Progenitor cell of endocrine pancreas (in vitro differentiated cells): Measurements from ENCODE around the gene KIAA0232. TPM values are rescaled to one million over a fixed set of nuclear protein-coding genes. Genes with fewer than 3 reads are reported as not detected.

ENCODE experiments used
- DNase-seq: peaks from one replicate; pipeline ENCODE4 v3.0.0; 2021; ENCODE audit warnings: low spot score; ENCODE audit not compliant: unreplicated experiment
- H3K27ac Mint-ChIP-seq: 2 replicates; pipeline ENCODE4 v1.8.0; 2021; ENCODE audit warnings: mild to moderate bottlenecking, moderate library complexity, mixed read lengths
- H3K27me3 Mint-ChIP-seq: 2 replicates; pipeline ENCODE4 v1.8.0; 2021; ENCODE audit warnings: mixed read lengths
- H3K36me3 Mint-ChIP-seq: 2 replicates; pipeline ENCODE4 v1.8.0; 2022; ENCODE audit warnings: mixed read lengths; ENCODE audit not compliant: insufficient read depth
- H3K4me1 Mint-ChIP-seq: 2 replicates; pipeline ENCODE4 v1.8.0; 2021; ENCODE audit warnings: low read depth, mixed read lengths
- H3K4me3 Mint-ChIP-seq: 2 replicates; pipeline ENCODE4 v1.8.0; 2021; ENCODE audit warnings: low read depth, mild to moderate bottlenecking, moderate library complexity, mixed read lengths
- H3K9me3 Mint-ChIP-seq: 2 replicates; pipeline ENCODE4 v1.8.0; 2021; ENCODE audit warnings: low read depth, mixed read lengths
- total RNA-seq: library from RNA; stranded (reverse); gene quantifications from 2 replicates; pipeline ENCODE4 v1.2.1, GENCODE V29; 2021
- TF ChIP-seq, protein P1 (sequence below): fragments of 200-600 bp; sonication (generic); IDR thresholded peaks from one replicate; pipeline ENCODE4 v1.5.0; 2021; ENCODE audit warnings: antibody characterized with exemption, mild to moderate bottlenecking; ENCODE audit not compliant: unreplicated experiment

The KIAA0232 gene
- total RNA-seq, 1 donor from 2014 or later: 52.8 TPM

DNA sequence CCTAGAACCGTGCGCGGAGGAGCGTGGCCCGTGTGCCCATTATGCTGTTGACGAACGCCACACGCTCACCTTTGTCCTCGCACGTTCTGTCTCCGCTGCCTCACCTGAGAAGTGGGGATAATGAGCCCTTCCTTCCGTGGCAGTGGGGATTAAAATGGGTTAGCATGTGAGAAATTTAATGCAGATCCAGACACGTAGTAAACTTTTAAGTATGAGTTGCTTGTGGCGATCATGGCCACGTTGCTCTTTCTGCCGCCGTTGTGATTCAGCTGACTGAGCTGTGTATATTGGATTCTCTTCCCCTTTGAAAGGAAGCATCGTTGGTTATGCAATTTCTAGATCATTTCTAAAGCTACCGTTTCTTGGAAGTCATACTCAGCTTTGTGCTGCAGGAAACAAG, 143.6 kb downstream of the KIAA0232 start:
- TF ChIP-seq, protein P1, sequence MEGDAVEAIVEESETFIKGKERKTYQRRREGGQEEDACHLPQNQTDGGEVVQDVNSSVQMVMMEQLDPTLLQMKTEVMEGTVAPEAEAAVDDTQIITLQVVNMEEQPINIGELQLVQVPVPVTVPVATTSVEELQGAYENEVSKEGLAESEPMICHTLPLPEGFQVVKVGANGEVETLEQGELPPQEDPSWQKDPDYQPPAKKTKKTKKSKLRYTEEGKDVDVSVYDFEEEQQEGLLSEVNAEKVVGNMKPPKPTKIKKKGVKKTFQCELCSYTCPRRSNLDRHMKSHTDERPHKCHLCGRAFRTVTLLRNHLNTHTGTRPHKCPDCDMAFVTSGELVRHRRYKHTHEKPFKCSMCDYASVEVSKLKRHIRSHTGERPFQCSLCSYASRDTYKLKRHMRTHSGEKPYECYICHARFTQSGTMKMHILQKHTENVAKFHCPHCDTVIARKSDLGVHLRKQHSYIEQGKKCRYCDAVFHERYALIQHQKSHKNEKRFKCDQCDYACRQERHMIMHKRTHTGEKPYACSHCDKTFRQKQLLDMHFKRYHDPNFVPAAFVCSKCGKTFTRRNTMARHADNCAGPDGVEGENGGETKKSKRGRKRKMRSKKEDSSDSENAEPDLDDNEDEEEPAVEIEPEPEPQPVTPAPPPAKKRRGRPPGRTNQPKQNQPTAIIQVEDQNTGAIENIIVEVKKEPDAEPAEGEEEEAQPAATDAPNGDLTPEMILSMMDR: no peak
- Mint-ChIP-seq H3K9me3 (no peaks in the 10 kb centered on the region), H3K4me3 (no peak overlapping the region), H3K27ac (no peak overlapping the region), H3K27me3 (no peaks in the 10 kb centered on the region), H3K4me1 (peaks cover 29% of the 10 kb centered on the region), H3K36me3 (peaks cover 14% of the 10 kb centered on the region)
- no peak for DNase-seq

DNA sequence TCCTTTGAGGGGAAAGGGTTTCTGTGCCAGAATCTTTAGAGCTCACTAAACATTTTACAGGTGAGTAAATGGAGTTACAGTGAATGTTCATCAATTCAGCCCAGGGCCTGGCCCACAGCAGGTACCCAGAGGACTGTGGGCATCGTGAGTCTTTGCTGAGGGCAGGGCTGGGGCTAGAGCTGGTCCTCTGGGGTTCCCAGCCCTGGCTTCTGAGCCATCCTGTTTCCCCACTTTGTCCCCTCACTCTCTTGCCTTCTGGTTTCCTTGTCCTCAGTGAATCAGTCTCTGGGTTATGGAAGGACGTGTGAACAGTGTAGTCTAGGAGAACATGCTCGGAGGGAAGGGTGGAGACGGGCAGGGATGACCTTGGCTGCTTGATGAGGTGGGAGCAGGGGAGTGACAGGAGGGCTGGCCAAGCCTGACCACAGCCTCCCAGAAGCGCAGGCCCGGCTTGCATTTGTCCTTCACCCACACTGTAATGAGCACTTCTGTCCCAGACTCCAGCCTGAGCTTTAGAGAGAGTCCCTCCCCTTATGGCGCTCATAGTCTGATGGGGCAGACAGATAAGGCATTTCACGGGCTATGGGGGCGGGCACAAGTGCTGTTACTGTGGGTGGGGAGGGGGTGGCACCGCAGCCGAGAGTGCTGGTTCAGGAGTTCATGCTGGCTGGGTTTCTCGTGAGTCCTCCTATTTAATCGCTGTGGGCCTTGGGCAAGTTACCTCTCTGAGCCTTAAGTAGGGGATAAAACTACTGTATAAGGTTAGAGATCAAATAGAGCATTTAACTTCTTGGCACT, 144.4 kb downstream of the KIAA0232 start:
- DNase-seq: no peak
- Mint-ChIP-seq H3K4me1 (peaks cover 31% of the 10 kb centered on the region), H3K36me3 (peaks cover 16% of the 10 kb centered on the region), H3K27ac (no peak overlapping the region), H3K9me3 (no peaks in the 10 kb centered on the region), H3K27me3 (no peaks in the 10 kb centered on the region), H3K4me3 (no peak overlapping the region)
- TF ChIP-seq, protein P1: no peak

DNA sequence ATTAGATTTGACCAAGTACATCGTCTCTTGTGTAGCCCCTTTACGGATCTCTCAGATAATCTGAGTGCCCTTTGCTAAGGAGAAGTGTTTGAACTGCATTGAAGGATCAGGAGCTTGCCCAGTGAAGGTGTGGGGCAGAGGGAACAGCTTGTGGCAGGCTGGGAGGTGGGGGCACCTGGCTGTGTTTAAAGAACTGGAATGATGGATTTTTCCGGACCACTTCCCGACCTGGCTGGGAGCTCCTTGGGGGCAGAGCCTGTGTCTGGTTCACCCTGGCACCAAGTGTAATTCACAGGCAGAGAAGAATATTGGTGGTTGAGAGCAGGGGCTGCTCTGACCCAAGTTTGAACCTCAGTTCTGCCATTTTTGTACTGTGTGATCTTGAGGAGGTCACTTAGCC, 145.6 kb downstream of the KIAA0232 start:
- Mint-ChIP-seq H3K4me1 (peaks cover 22% of the 10 kb centered on the region), H3K27ac (no peak overlapping the region)

DNA sequence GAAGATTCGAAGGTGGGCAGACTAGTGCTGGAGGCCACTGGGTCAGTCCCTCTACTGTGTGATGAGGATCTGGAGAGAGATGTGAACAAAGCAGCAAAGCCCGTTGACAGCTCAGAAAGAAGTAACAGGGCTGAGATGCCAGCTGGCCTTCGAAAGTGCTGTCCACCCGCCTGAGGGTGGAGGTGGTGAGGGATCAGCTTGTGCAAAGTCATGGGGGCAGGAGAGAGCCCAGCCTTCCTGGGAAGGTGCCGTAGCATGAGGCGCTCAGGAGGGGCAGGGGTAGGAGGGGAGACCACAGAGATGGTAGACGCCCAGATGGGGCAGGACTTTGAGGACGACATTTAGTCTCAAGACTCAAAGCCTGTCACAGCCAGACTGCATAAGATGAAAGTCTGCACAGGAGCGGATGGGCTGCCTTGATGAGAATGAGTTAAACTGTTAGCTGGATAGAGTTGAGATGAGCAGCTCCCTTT, 146.8 kb downstream of the KIAA0232 start:
- H3K4me3 Mint-ChIP-seq: no peak overlapping the region
- no peaks in the 10 kb centered on the region for H3K27me3 Mint-ChIP-seq
- H3K9me3 Mint-ChIP-seq: no peaks in the 10 kb centered on the region
- DNase-seq: no peak
- TF ChIP-seq, protein P1: no peak
- H3K4me1 Mint-ChIP-seq: peaks cover 23% of the 10 kb centered on the region
- H3K36me3 Mint-ChIP-seq: peaks cover 21% of the 10 kb centered on the region
- no peak overlapping the region for H3K27ac Mint-ChIP-seq

More for the DNA sequence above, 145.6 kb downstream of the KIAA0232 start:
- Mint-ChIP-seq H3K9me3 (no peaks in the 10 kb centered on the region), H3K4me3 (no peak overlapping the region), H3K36me3 (peaks cover 19% of the 10 kb centered on the region), H3K27me3 (no peaks in the 10 kb centered on the region)
- no peak for DNase-seq
- TF ChIP-seq, protein P1: no peak

DNA sequence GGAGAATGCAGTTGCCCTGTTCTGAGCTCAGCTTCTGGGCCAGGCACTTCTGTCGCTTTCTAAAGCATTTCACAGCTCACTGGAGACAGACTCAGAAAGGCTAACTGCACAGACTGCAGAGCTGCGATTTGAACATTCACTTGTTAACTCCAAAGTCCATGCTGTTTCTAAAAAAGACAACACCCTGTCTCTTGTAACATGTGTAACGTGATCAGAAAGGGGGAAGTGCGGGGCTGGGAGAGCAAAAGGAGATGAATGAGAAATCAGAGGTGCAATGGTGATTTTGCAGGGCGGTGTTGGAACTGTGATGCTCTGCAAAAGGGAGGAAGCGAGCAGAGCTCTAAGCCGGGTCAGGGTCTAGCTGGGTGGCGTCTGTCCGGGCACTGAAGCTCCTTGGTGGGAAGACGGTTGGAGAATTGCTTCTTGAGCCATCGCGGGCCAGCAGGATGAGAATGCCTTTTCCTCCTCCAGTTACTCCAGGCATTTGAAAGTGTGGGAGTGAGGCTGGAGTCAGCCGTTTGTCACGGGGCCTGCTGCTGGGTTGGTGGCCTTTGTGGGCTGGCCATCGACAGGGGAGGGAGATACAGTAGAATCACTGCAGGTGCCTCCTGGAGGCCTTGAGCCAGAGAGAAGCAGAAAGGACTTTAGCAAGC, 147.4 kb downstream of the KIAA0232 start:
- H3K4me3 Mint-ChIP-seq: no peak overlapping the region
- peaks cover 23% of the 10 kb centered on the region for H3K4me1 Mint-ChIP-seq
- TF ChIP-seq, protein P1: no peak
- DNase-seq: no peak
- no peaks in the 10 kb centered on the region for H3K9me3 Mint-ChIP-seq
- H3K27ac Mint-ChIP-seq: no peak overlapping the region
- peaks cover 18% of the 10 kb centered on the region for H3K36me3 Mint-ChIP-seq
- no peaks in the 10 kb centered on the region for H3K27me3 Mint-ChIP-seq
